GM12891 (cell line): Measurements from ENCODE around the gene MEGF8.

Experiments
- PAX5 ChIP-seq: IDR thresholded peaks from 2 replicates; pipeline ENCODE4 v1.6.1; 2011; ENCODE audit warnings: low read length, moderate library complexity, mild to moderate bottlenecking; ENCODE audit not compliant: insufficient read depth, severe bottlenecking
- POLR2A ChIP-seq: IDR thresholded peaks from 2 replicates; pipeline ENCODE4 v1.6.1; 2011; ENCODE audit warnings: low read depth, low read length, control low read depth
- POLR2AphosphoS5 ChIP-seq: IDR thresholded peaks from 2 replicates; pipeline ENCODE4 v1.6.1; 2011; ENCODE audit warnings: low read depth, low read length, control low read depth
- SPI1 ChIP-seq: IDR thresholded peaks from 2 replicates; pipeline ENCODE4 v1.6.1; 2011; ENCODE audit warnings: low read depth, low read length, control low read depth
- TAF1 ChIP-seq: IDR thresholded peaks from 2 replicates; pipeline ENCODE4 v1.6.1; 2011; ENCODE audit warnings: low read depth, low read length, control low read depth

DNA sequence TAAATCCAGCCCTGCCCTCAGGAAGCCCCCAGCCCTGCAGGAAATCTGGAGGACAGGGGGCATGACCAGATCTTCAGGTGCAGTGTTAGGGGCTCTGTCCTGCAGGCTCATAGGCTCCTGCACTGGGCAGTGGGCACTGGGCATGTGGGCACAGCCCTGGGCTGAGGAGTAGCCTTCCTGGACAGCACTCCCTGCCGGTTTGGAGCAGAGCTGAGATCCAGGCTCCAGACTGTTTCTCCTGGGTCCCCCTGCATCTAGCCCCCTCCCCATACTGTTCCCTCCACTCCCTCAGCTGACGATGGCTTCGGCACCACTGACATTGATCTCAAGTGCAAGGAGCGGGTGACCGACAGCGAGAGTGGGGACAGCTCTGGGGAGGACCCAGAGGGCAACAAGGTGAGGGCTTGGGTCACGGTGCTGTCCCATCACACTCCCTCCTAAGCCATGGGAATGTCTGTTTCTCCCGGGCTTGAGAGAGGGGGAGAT, 35.8 kb upstream of the MEGF8 start:
- TF ChIP-seq POLR2A (no peak), POLR2AphosphoS5 (no peak), PAX5 (no peak), TAF1 (no peak), SPI1 (no peak)
